HEK293 (cell line): ENCODE measurements around the gene CDSN.

ENCODE experiments used
- CTCF ChIP-seq: fragments of 450-650 bp; formaldehyde crosslinking; IDR thresholded peaks from 2 replicates; pipeline ENCODE4 v1.5.1; 2016; ENCODE audit warnings: missing biosample characterization, missing genetic modification characterization
- TSHZ1 ChIP-seq: fragments of 450-650 bp; formaldehyde crosslinking; IDR thresholded peaks from 2 replicates; pipeline ENCODE4 v1.5.1; 2016; ENCODE audit warnings: missing biosample characterization, missing genetic modification characterization, borderline replicate concordance
- YY1 ChIP-seq: fragments of 450-650 bp; formaldehyde crosslinking; IDR thresholded peaks from 2 replicates; pipeline ENCODE4 v1.5.1; 2018; ENCODE audit warnings: missing biosample characterization, missing genetic modification characterization
- ZSCAN23 ChIP-seq: fragments of 450-650 bp; formaldehyde crosslinking; IDR thresholded peaks from 2 replicates; pipeline ENCODE4 v1.5.1; 2016; ENCODE audit warnings: missing biosample characterization, missing genetic modification characterization

- TF ChIP-seq CTCF = no peak
- no peak for TF ChIP-seq ZSCAN23
- TF ChIP-seq TSHZ1 (tag by site-specific recombination) = no peak
- no peak for TF ChIP-seq YY1
Measured at GRCh38 chr6:31135710-31136109, 15.5 kb upstream of the CDSN start.
